Neuronal stem cell (in vitro differentiated cells): ENCODE results near the gene UBE2F.

ENCODE experiments used
- DNase-seq: peaks from one replicate; pipeline ENCODE4 v3.0.0-alpha.2; 2013; ENCODE audit warnings: low spot score
- H2AFZ ChIP-seq: one replicate; pipeline ENCODE4 v1.6.1; 2013; ENCODE audit warnings: mild to moderate bottlenecking, low read length, inconsistent platforms
- H2AK5ac ChIP-seq: 2 replicates; pipeline ENCODE4 v1.6.1; 2013; ENCODE audit warnings: low read depth, mild to moderate bottlenecking, inconsistent platforms, low read length, moderate library complexity, mixed read lengths
- H2BK120ac ChIP-seq: 2 replicates; pipeline ENCODE4 v1.6.1; 2013; ENCODE audit warnings: low read depth, mild to moderate bottlenecking, inconsistent platforms, low read length, moderate library complexity, mixed read lengths
- H2BK12ac ChIP-seq: one replicate; pipeline ENCODE4 v1.6.1; 2013; ENCODE audit warnings: low read length, inconsistent platforms
- H2BK15ac ChIP-seq: 2 replicates; pipeline ENCODE4 v1.6.1; 2013; ENCODE audit warnings: mild to moderate bottlenecking, low read length, inconsistent platforms, mixed read lengths
- H2BK5ac ChIP-seq: one replicate; pipeline ENCODE4 v1.6.1; 2013; ENCODE audit warnings: inconsistent platforms, mild to moderate bottlenecking, low read length, moderate library complexity
- H3K14ac ChIP-seq: one replicate; pipeline ENCODE4 v1.6.1; 2013; ENCODE audit warnings: low read length, inconsistent platforms
- H3K18ac ChIP-seq: 2 replicates; pipeline ENCODE4 v1.6.1; 2013; ENCODE audit warnings: low read length, inconsistent platforms
- H3K23ac ChIP-seq: 2 replicates; pipeline ENCODE4 v1.6.1; 2013; ENCODE audit warnings: low read depth, mild to moderate bottlenecking, mixed read lengths, low read length, inconsistent platforms; ENCODE audit not compliant: poor library complexity
- H3K27ac ChIP-seq: replicated peaks from 3 replicates; pipeline ENCODE4 v1.5.1; 2013; ENCODE audit warnings: low read length, inconsistent platforms
- H3K27me3 ChIP-seq, 3 experiments: 2 replicates each; pipeline ENCODE4 v1.6.1; 2013; ENCODE audit warnings: low read length in 3 of 3, mild to moderate bottlenecking in 2 of 3, inconsistent platforms in 1 of 3, low read depth in 1 of 3, mixed read lengths in 1 of 3, moderate library complexity in 1 of 3; ENCODE audit not compliant: control insufficient read depth in 3 of 3, insufficient read depth in 3 of 3
- H3K36me3 ChIP-seq, 2 donors: replicated peaks in 1 of 2; 2 replicates each; pipeline ENCODE4 v1.6.1; 2013; ENCODE audit warnings: low read length in 2 of 2; ENCODE audit not compliant: control insufficient read depth in 2 of 2, insufficient read depth in 2 of 2
- H3K4ac ChIP-seq: 2 replicates; pipeline ENCODE4 v1.6.1; 2013; ENCODE audit warnings: inconsistent platforms, mild to moderate bottlenecking, low read length, moderate library complexity
- H3K4me1 ChIP-seq, 2 donors: 1 replicate in 1 of 2; 2 replicates in 1 of 2; pipeline ENCODE4 v1.6.1; 2013; ENCODE audit warnings: low read length in 2 of 2, low read depth in 1 of 2; ENCODE audit not compliant: control insufficient read depth in 2 of 2, insufficient read depth in 1 of 2
- H3K4me2 ChIP-seq: one replicate; pipeline ENCODE4 v1.6.1; 2013; ENCODE audit warnings: mild to moderate bottlenecking, low read length, inconsistent platforms; ENCODE audit not compliant: insufficient read depth, poor library complexity, severe bottlenecking
- H3K4me3 ChIP-seq, 2 donors: 2 replicates each; pipeline ENCODE4 v1.5.1; 2013; ENCODE audit warnings: low read length in 2 of 2, mild to moderate bottlenecking in 2 of 2, inconsistent platforms in 1 of 2, moderate library complexity in 1 of 2
- H3K79me1 ChIP-seq: one replicate; pipeline ENCODE4 v1.6.1; 2013; ENCODE audit warnings: low read depth, mild to moderate bottlenecking, inconsistent platforms, low read length, moderate library complexity
- H3K9ac ChIP-seq: one replicate; pipeline ENCODE4 v1.6.1; 2013; ENCODE audit warnings: mild to moderate bottlenecking, low read depth, low read length, inconsistent platforms; ENCODE audit not compliant: poor library complexity
- H3K9me3 ChIP-seq, 2 donors: replicated peaks in 1 of 2; 2 replicates each; pipeline versions ENCODE3 to v1.6.1; 2013; ENCODE audit warnings: low read length in 2 of 2, mild to moderate bottlenecking in 2 of 2, inconsistent platforms in 1 of 2, low read depth in 1 of 2, mixed read lengths in 1 of 2, moderate library complexity in 1 of 2; ENCODE audit not compliant: control insufficient read depth in 2 of 2, insufficient read depth in 1 of 2
- H4K8ac ChIP-seq: one replicate; pipeline ENCODE4 v1.6.1; 2013; ENCODE audit warnings: low read depth, mild to moderate bottlenecking, inconsistent platforms, low read length, moderate library complexity
- H4K91ac ChIP-seq: one replicate; pipeline ENCODE4 v1.6.1; 2013; ENCODE audit warnings: low read length, low read depth, mild to moderate bottlenecking, inconsistent platforms; ENCODE audit not compliant: poor library complexity
- WGBS, 2 donors: extraction: QIAGEN DNeasy Blood & Tissue Kit; methylation state at CpG; one replicate each; pipeline ENCODE4 v1.1.7; 2013; ENCODE audit warnings: missing lambda C conversion rate in 2 of 2, mixed read lengths in 1 of 2; ENCODE audit not compliant: insufficient read length in 2 of 2, insufficient replicate concordance in 1 of 2; ENCODE audit errors: extremely low coverage in 2 of 2; 5-methylcytosine and 5-hydroxymethylcytosine counted together

The UBE2F gene

GRCh38 chr2:238069021-238069709 lies 102.4 kb downstream of the UBE2F start:
- peaks cover 22 to 98% of the 10 kb centered on the region in 2 donors for H3K36me3 ChIP-seq
- no peak overlapping the region for H2AK5ac ChIP-seq
- peak overlapping the region; percentile 97 for H4K8ac ChIP-seq
- WGBS, 2 donors, result no CpG with 5 or more reads among the region's 10 CpGs
- H3K23ac ChIP-seq, result no peak overlapping the region
- peaks cover 3 to 22% of the 10 kb centered on the region in 2 donors for H3K9me3 ChIP-seq
- H3K9ac ChIP-seq, result no peak overlapping the region
- peak overlapping the region; percentile 25 for H3K4ac ChIP-seq
- no peak overlapping the region for H2BK120ac ChIP-seq
- no peak overlapping the region for H2BK15ac ChIP-seq
- no peak overlapping the region for H2BK5ac ChIP-seq
- peaks cover 8% of the 10 kb centered on the region for H3K79me1 ChIP-seq
- no peak for DNase-seq
- H2BK12ac ChIP-seq, result peak overlapping the region; percentile 16
- no peak overlapping the region for H4K91ac ChIP-seq
- H3K4me1 ChIP-seq, result no peaks in the 10 kb centered on the region
- H3K14ac ChIP-seq, result no peak overlapping the region
- no peak overlapping the region for H3K18ac ChIP-seq
- no peak overlapping the region for H2AFZ ChIP-seq
- H3K4me3 ChIP-seq, result no peak overlapping the region
- H3K27me3 ChIP-seq, result no peaks in the 10 kb centered on the region
- no peak overlapping the region for H3K27ac ChIP-seq
- no peak overlapping the region for H3K4me2 ChIP-seq

- no peak overlapping the region for H2BK120ac ChIP-seq
- no peaks in the 10 kb centered on the region for H3K4me1 ChIP-seq
- H3K4ac ChIP-seq, result no peak overlapping the region
- no peak overlapping the region for H2BK15ac ChIP-seq
- H4K91ac ChIP-seq, result no peak overlapping the region
- no peak overlapping the region for H3K23ac ChIP-seq
- no peaks in the 10 kb centered on the region for H3K27me3 ChIP-seq
- no peak overlapping the region for H3K4me2 ChIP-seq
- no peak overlapping the region for H2BK5ac ChIP-seq
- H2AFZ ChIP-seq, result no peak overlapping the region
- H3K4me3 ChIP-seq, result peak overlapping the region in 1 of 2 donors; percentile 72
- no peak overlapping the region for H3K18ac ChIP-seq
- peaks cover 3 to 23% of the 10 kb centered on the region in 2 donors for H3K9me3 ChIP-seq
- peaks cover 8% of the 10 kb centered on the region for H3K79me1 ChIP-seq
- H2AK5ac ChIP-seq, result no peak overlapping the region
- no peak overlapping the region for H3K27ac ChIP-seq
- H3K36me3 ChIP-seq, result peaks cover 20 to 96% of the 10 kb centered on the region in 2 donors
- no peak for DNase-seq
- H2BK12ac ChIP-seq, result no peak overlapping the region
- peak overlapping the region; percentile 38 for H3K9ac ChIP-seq
- H3K14ac ChIP-seq, result no peak overlapping the region
- no CpG with 5 or more reads among the region's 9 CpGs for WGBS, 2 donors
- H4K8ac ChIP-seq, result no peak overlapping the region
Measured at GRCh38 chr2:238069877-238070276, 103.1 kb downstream of the UBE2F start.

GRCh38 chr2:238075397-238075796 lies 108.6 kb downstream of the UBE2F start:
- no peak overlapping the region for H3K4ac ChIP-seq

GRCh38 chr2:238077292-238077691 lies 110.5 kb downstream of the UBE2F start:
- H3K9me3 ChIP-seq, result peaks cover 0 to 37% of the 10 kb centered on the region in 2 donors
- no CpG with 5 or more reads among the region's 1 CpG for WGBS, 2 donors
- no peak for DNase-seq
- H3K79me1 ChIP-seq, result no peaks in the 10 kb centered on the region
- H2BK5ac ChIP-seq, result no peak overlapping the region
- H3K27ac ChIP-seq, result no peak overlapping the region
- H3K18ac ChIP-seq, result no peak overlapping the region
- no peaks in the 10 kb centered on the region for H3K4me1 ChIP-seq
- no peak overlapping the region for H3K4me2 ChIP-seq
- peaks cover 15 to 90% of the 10 kb centered on the region in 2 donors for H3K36me3 ChIP-seq
- no peak overlapping the region for H2BK12ac ChIP-seq
- no peak overlapping the region for H3K14ac ChIP-seq
- no peak overlapping the region for H3K4ac ChIP-seq
- H2BK120ac ChIP-seq, result no peak overlapping the region
- H2AFZ ChIP-seq, result no peak overlapping the region
- no peak overlapping the region for H4K91ac ChIP-seq
- H3K23ac ChIP-seq, result no peak overlapping the region
- H2AK5ac ChIP-seq, result no peak overlapping the region
- H2BK15ac ChIP-seq, result no peak overlapping the region
- H4K8ac ChIP-seq, result no peak overlapping the region
- H3K4me3 ChIP-seq, result no peak overlapping the region
- H3K27me3 ChIP-seq, result no peaks in the 10 kb centered on the region
- no peak overlapping the region for H3K9ac ChIP-seq

More at GRCh38 chr2:238075397-238075796, 108.6 kb downstream of the UBE2F start:
- H3K27ac ChIP-seq, result no peak overlapping the region
- H2AK5ac ChIP-seq, result no peak overlapping the region
- H3K14ac ChIP-seq, result no peak overlapping the region
- no peak overlapping the region for H3K9ac ChIP-seq
- no peak overlapping the region for H3K23ac ChIP-seq
- DNase-seq, result no peak
- no peak overlapping the region for H2AFZ ChIP-seq
- H3K4me1 ChIP-seq, result no peaks in the 10 kb centered on the region
- H3K36me3 ChIP-seq, result peaks cover 5 to 90% of the 10 kb centered on the region in 2 donors
- no peak overlapping the region for H4K91ac ChIP-seq
- no peak overlapping the region for H2BK15ac ChIP-seq
- H2BK120ac ChIP-seq, result no peak overlapping the region
- no peak overlapping the region for H3K4me2 ChIP-seq
- H3K79me1 ChIP-seq, result no peaks in the 10 kb centered on the region
- H4K8ac ChIP-seq, result no peak overlapping the region
- no peak overlapping the region for H3K4me3 ChIP-seq
- peaks cover 0 to 41% of the 10 kb centered on the region in 2 donors for H3K9me3 ChIP-seq
- H2BK5ac ChIP-seq, result no peak overlapping the region
- H3K18ac ChIP-seq, result no peak overlapping the region
- no peaks in the 10 kb centered on the region for H3K27me3 ChIP-seq
- no peak overlapping the region for H2BK12ac ChIP-seq
